Erythroblast (primary cell): ENCODE data around the gene FOCAD.

Experiments used
- GATA1 ChIP-seq: IDR thresholded peaks from 2 replicates; pipeline ENCODE4 v1.6.1; 2011; ENCODE audit warnings: low read depth, mild to moderate bottlenecking, control low read depth, low read length, moderate library complexity
- POLR2A ChIP-seq: IDR thresholded peaks from 2 replicates; pipeline ENCODE4 v1.6.1; 2011; ENCODE audit warnings: mild to moderate bottlenecking, low read length

GRCh38 chr9:20689833-20690232 is 5.8 kb downstream of the FOCAD start:
- TF ChIP-seq POLR2A (no peak), GATA1 (no peak)
